HEK293 (cell line): Measurements from ENCODE around the gene TLK1.
A peak's percentile ranks its signal among the peaks of the same experiment; 100 is the strongest.

Source experiments
- CTCF ChIA-PET: fragments of 350-600 bp; formaldehyde crosslinking; extraction: SDS; loops from one replicate; lab custom pipeline; 2021; ENCODE audit warnings: antibody characterized with exemption; lab: Yijun Ruan, JAX
- POLR2A ChIA-PET: fragments of 300-600 bp; formaldehyde crosslinking; extraction: SDS; loops from one replicate; lab custom pipeline; 2020; ENCODE audit warnings: antibody characterized with exemption, inconsistent platforms; lab: Yijun Ruan, JAX
- H3K27ac ChIP-seq: fragments of 200-500 bp; sonication (Bioruptor generic); 2 replicates; pipeline ENCODE4 v1.5.1; 2014; ENCODE audit warnings: low read depth, low read length, control low read depth, inconsistent platforms; ENCODE audit errors: extremely low read depth
- H3K36me3 ChIP-seq, 2 experiments: fragments of 200-500 bp in 1 of 2; sonication (Bioruptor generic) in 1 of 2; 1 replicate in 1 of 2; 2 replicates in 1 of 2; pipeline ENCODE4 v1.5.1; 2014 to 2017; ENCODE audit warnings: inconsistent platforms in 2 of 2, low read length in 2 of 2; ENCODE audit not compliant: control insufficient read depth in 2 of 2, insufficient read depth in 1 of 2
- H3K4me1 ChIP-seq: fragments of 200-500 bp; sonication (Bioruptor generic); 2 replicates; pipeline ENCODE4 v1.5.1; 2014; ENCODE audit warnings: mild to moderate bottlenecking, low read length, inconsistent platforms; ENCODE audit not compliant: control insufficient read depth, insufficient read depth
- H3K4me3 ChIP-seq: 2 replicates; pipeline ENCODE4 v1.5.1; 2011; ENCODE audit warnings: low read depth, mild to moderate bottlenecking, control low read depth, low read length, moderate library complexity
- H3K9me3 ChIP-seq: fragments of 200-500 bp; sonication (Bioruptor generic); 2 replicates; pipeline ENCODE4 v1.5.1; 2014; ENCODE audit warnings: low read depth, low read length, inconsistent platforms; ENCODE audit not compliant: control insufficient read depth, insufficient read depth
- EGR2 ChIP-seq: fragments of 450-650 bp; formaldehyde crosslinking; IDR thresholded peaks from 2 replicates; pipeline ENCODE4 v1.5.1; 2016; ENCODE audit warnings: low read depth, missing biosample characterization, missing genetic modification characterization
- MZF1 ChIP-seq: fragments of 450-650 bp; formaldehyde crosslinking; IDR thresholded peaks from 2 replicates; pipeline ENCODE4 v1.5.1; 2017; ENCODE audit warnings: missing biosample characterization, missing genetic modification characterization, borderline replicate concordance
- SP7 ChIP-seq: fragments of 450-650 bp; formaldehyde crosslinking; IDR thresholded peaks from 2 replicates; pipeline ENCODE4 v1.5.1; 2016; ENCODE audit warnings: missing biosample characterization, missing genetic modification characterization
- ZBTB17 ChIP-seq: fragments of 450-650 bp; formaldehyde crosslinking; IDR thresholded peaks from 2 replicates; pipeline ENCODE4 v1.5.1; 2016; ENCODE audit warnings: missing biosample characterization, missing genetic modification characterization
- ZBTB7A ChIP-seq: fragments of 450-650 bp; formaldehyde crosslinking; IDR thresholded peaks from 2 replicates; pipeline ENCODE4 v1.5.1; 2016; ENCODE audit warnings: low read depth, missing biosample characterization, missing genetic modification characterization
- ZNF169 ChIP-seq: fragments of 450-650 bp; formaldehyde crosslinking; IDR thresholded peaks from 2 replicates; pipeline ENCODE4 v1.5.1; 2016; ENCODE audit warnings: missing biosample characterization, missing genetic modification characterization
- ZNF221 ChIP-seq: fragments of 450-650 bp; formaldehyde crosslinking; IDR thresholded peaks from 2 replicates; pipeline ENCODE4 v1.5.1; 2017; ENCODE audit warnings: missing biosample characterization, missing genetic modification characterization, borderline replicate concordance
- ZNF335 ChIP-seq: fragments of 450-650 bp; formaldehyde crosslinking; conservative IDR thresholded peaks from 2 replicates; pipeline ENCODE4 v1.5.1; 2016; ENCODE audit warnings: missing biosample characterization, missing genetic modification characterization
- ZNF350 ChIP-seq: fragments of 450-650 bp; formaldehyde crosslinking; IDR thresholded peaks from 2 replicates; pipeline ENCODE4 v1.5.0; 2017; ENCODE audit warnings: missing biosample characterization, mild to moderate bottlenecking, missing genetic modification characterization
- ZNF394 ChIP-seq: fragments of 450-650 bp; formaldehyde crosslinking; IDR thresholded peaks from 2 replicates; pipeline ENCODE4 v1.5.1; 2016; ENCODE audit warnings: missing biosample characterization, missing genetic modification characterization, mild to moderate bottlenecking, moderate library complexity, borderline replicate concordance
- ZNF529 ChIP-seq: fragments of 450-650 bp; formaldehyde crosslinking; IDR thresholded peaks from 2 replicates; pipeline ENCODE4 v1.5.1; 2017; ENCODE audit warnings: missing genetic modification characterization, missing biosample characterization; ENCODE audit not compliant: insufficient replicate concordance
- ZNF558 ChIP-seq: fragments of 450-650 bp; formaldehyde crosslinking; IDR thresholded peaks from 2 replicates; pipeline ENCODE4 v1.5.1; 2016; ENCODE audit warnings: missing biosample characterization, missing genetic modification characterization
- ZNF791 ChIP-seq: fragments of 450-650 bp; formaldehyde crosslinking; IDR thresholded peaks from 2 replicates; pipeline ENCODE4 v1.5.1; 2016; ENCODE audit warnings: missing biosample characterization, missing genetic modification characterization
- ZSCAN23 ChIP-seq: fragments of 450-650 bp; formaldehyde crosslinking; IDR thresholded peaks from 2 replicates; pipeline ENCODE4 v1.5.1; 2016; ENCODE audit warnings: missing biosample characterization, missing genetic modification characterization
- TF ChIP-seq, protein P1 (sequence below): fragments of 450-650 bp; formaldehyde crosslinking; IDR thresholded peaks from 2 replicates; pipeline ENCODE4 v1.5.1; 2016; ENCODE audit warnings: missing biosample characterization, missing genetic modification characterization

The TLK1 gene

DNA sequence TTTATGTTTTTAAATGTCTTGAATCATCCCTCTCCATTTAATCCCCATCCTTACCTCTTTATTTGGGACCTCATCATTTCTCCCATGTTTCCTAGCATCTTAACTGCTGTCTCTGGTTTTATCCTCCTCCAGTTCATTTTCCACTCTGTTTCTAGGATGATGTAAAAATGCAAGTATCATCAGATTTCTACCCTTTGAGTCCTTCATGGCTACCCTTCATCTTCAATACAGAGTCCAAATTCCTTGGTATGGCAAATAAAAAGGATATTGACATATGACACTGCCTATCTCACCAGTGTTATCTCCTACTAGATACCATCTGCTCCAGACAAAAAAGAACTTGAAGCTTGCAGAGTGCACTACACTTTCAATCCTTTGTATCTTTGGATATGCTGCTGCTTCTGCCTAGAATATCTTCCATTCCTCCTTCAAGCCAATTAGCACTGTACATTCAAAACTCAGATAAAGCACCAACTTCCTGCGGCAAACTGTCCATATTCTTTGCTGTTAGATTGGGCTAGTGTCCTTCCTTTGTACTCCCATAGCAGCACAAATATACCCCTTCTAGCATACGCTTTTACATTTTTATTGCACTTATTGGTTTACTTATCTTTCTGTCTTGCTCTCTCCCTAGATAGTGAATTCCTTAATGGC, 24.6 kb upstream of the TLK1 start:
- Histone ChIP-seq H3K9me3 (no peaks in the 10 kb centered on the region), H3K4me1 (no peaks in the 10 kb centered on the region), H3K27ac (no peak overlapping the region), H3K4me3 (no peak overlapping the region), H3K36me3 (no peaks in the 10 kb centered on the region)
- TF ChIP-seq ZBTB17: peak; percentile 54
- TF ChIP-seq ZNF529 (tag by site-specific recombination): no peak
- ChIA-PET POLR2A (no interaction called here), CTCF (interaction anchor here (1.5 kb wide), 1 partner anchor 257 kb away, joined by 3 read pairs; no protein-coding TSS in a partner anchor)

DNA sequence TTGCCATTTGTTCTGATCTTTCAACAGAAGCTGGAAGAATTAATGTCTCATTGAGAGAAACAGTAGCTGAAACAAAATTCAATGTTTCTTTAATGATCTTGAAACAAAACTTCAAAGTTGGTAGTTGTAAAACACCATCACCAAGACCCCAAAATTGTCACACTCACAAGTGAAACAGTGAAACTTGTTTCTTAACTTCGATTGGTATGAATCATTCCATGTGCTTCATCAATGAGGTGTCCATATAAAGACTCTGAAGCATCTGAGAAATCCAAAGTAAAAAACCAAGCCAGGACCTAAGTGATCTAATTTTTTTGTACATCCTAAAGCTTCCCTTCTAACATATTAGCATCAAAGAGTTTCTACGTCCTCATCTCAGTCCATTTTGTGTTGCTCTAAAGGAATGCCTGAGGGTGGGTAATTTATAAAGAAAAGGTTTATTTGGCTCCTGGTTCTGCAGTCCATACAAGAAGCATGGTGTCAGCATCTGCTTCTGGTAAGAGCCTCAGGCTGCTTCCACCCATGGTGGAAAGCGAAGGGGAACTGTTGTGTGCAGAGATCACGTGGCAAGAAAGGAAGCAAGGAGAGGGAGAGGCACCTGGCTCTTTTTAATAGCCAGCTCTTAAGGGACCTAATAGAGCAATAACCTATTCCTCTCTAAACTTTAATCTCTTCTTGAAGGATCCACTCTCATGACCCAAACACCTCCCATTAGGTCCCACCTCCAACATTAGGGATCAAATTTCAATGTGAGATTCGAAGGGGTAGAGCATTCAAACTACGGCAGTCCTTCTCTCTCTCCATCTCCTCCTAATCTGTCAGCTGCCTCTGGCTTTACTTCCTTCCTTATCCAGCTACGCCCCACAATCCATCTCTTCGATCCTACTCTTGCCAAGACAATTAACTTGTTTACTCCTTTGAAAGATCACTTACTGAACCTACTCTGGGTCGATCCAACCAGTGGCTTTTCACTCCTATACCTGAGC, 20.7 kb upstream of the TLK1 start:
- H3K9me3 ChIP-seq: no peaks in the 10 kb centered on the region
- ChIA-PET POLR2A (no interaction called here), CTCF (no interaction called here)
- peak; percentile 50 for TF ChIP-seq ZBTB17
- TF ChIP-seq ZNF221: no peak
- TF ChIP-seq ZNF335 (tag by site-specific recombination): peak; percentile 37
- no peak for TF ChIP-seq ZNF350 (tag by site-specific recombination)
- H3K4me1 ChIP-seq: no peaks in the 10 kb centered on the region
- no peaks in the 10 kb centered on the region for H3K36me3 ChIP-seq
- H3K4me3 ChIP-seq: no peak overlapping the region
- H3K27ac ChIP-seq: no peak overlapping the region

DNA sequence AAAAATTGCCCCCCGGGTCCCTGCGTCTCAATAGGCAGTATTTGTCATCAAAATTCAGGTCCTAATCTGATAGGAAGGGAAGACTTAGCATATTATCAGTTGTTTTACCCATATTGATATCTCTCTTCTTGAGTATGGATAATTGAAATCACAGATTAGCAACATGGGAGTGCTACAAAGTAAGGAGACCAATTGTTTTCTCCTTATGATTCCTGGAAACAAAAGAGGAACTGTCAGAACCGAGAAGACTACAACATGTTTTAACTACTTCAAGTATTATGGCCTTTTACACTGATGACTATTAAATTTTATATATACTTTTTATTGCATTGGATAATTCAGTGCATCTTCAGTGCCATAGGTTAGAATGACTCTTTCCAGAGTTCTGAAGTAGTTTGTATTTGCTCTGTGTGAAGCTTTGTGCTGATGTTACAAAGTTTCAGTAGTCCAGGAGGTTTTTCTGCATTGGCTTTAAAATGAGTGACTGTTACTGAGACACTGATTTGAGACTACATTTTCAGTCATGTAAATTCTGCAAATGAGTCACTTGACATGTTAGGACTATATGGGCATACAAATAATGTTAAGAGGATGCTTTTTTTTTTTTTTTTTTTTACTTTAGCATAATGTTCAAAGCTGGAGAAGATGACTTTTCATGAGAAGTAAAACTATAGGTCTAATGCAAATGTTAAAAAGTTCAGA, 19.7 kb upstream of the TLK1 start:
- Histone ChIP-seq H3K4me3 (no peak overlapping the region), H3K9me3 (no peaks in the 10 kb centered on the region), H3K27ac (no peak overlapping the region), H3K36me3 (no peaks in the 10 kb centered on the region), H3K4me1 (no peaks in the 10 kb centered on the region)
- TF ChIP-seq ZNF169 (tag by site-specific recombination) (no peak), ZSCAN23 (no peak), EGR2 (tag by site-specific recombination) (no peak), MZF1 (tag by site-specific recombination) (no peak), ZNF394 (tag by site-specific recombination) (no peak), ZNF558 (no peak)
- TF ChIP-seq, protein P1, sequence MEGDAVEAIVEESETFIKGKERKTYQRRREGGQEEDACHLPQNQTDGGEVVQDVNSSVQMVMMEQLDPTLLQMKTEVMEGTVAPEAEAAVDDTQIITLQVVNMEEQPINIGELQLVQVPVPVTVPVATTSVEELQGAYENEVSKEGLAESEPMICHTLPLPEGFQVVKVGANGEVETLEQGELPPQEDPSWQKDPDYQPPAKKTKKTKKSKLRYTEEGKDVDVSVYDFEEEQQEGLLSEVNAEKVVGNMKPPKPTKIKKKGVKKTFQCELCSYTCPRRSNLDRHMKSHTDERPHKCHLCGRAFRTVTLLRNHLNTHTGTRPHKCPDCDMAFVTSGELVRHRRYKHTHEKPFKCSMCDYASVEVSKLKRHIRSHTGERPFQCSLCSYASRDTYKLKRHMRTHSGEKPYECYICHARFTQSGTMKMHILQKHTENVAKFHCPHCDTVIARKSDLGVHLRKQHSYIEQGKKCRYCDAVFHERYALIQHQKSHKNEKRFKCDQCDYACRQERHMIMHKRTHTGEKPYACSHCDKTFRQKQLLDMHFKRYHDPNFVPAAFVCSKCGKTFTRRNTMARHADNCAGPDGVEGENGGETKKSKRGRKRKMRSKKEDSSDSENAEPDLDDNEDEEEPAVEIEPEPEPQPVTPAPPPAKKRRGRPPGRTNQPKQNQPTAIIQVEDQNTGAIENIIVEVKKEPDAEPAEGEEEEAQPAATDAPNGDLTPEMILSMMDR (tag by site-specific recombination): no peak
- ChIA-PET POLR2A (no interaction called here), CTCF (interaction anchor here (0.6 kb wide), 1 partner anchor 236 kb away, joined by 5 read pairs; no protein-coding TSS in a partner anchor)

DNA sequence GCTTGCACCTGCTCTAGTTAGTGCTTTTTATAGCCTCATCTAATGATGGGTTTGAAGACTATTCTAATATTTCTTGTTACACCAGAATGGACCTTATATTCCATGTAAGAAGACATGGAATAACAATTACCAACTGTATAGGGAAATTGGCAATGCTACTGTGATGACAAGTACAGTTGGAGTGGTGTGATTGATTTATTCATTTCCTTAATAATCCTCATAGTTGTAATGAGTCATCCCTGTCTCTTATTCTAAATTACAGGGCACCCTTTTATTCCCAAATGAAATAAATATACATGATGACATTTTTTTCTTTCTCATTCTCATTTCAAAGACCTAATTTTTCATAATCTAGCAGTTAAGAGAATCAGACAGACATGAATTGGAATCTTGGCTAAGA, 18.3 kb upstream of the TLK1 start:
- CTCF ChIA-PET: no interaction called here
- POLR2A ChIA-PET: no interaction called here
- Histone ChIP-seq H3K4me3 (no peak overlapping the region), H3K9me3 (no peaks in the 10 kb centered on the region), H3K4me1 (no peaks in the 10 kb centered on the region), H3K36me3 (no peaks in the 10 kb centered on the region), H3K27ac (no peak overlapping the region)
- TF ChIP-seq SP7 (tag by site-specific recombination) (peak; percentile 56), ZBTB7A (no peak), ZNF791 (tag by site-specific recombination) (no peak)
